ENCODE data around the gene TRPV6.

The TRPV6 gene

GRCh38 chr7:142930126-142930730 is 44.7 kb upstream of the TRPV6 start:
- TF ChIP-seq FOXM1 (IDR thresholded peaks at IDR 0.05; ENCODE audit: borderline replicate concordance, low read depth), result no peak
- TF ChIP-seq CEBPB (IDR thresholded peaks at IDR 0.05), result no peak
- TF ChIP-seq RAD21 (IDR thresholded peaks at IDR 0.05; ENCODE audit: low read depth), result no peak
- TF ChIP-seq ZBTB7A (IDR thresholded peaks at IDR 0.05; ENCODE audit: low read depth), result no peak
- TF ChIP-seq EGR1 (IDR thresholded peaks at IDR 0.05), result no peak

- TF ChIP-seq EP300 (IDR thresholded peaks at IDR 0.05; ENCODE audit: borderline replicate concordance) (no peak), USF1 (IDR thresholded peaks at IDR 0.05) (no peak), TCF12 (IDR thresholded peaks at IDR 0.05; ENCODE audit: low read depth) (no peak), TAF1 (IDR thresholded peaks at IDR 0.05; ENCODE audit: low read depth) (no peak), CREB1 (IDR thresholded peaks at IDR 0.05; ENCODE audit: low read depth) (no peak), TEAD4 (IDR thresholded peaks at IDR 0.05) (no peak), ZBTB7A (IDR thresholded peaks at IDR 0.05; ENCODE audit: low read depth) (no peak), CEBPB (IDR thresholded peaks at IDR 0.05) (no peak), FOXM1 (IDR thresholded peaks at IDR 0.05; ENCODE audit: borderline replicate concordance, low read depth) (no peak), EGR1 (IDR thresholded peaks at IDR 0.05) (no peak), MAX (IDR thresholded peaks at IDR 0.05) (no peak), YY1 (IDR thresholded peaks at IDR 0.05; ENCODE audit: low read depth) (no peak), REST (IDR thresholded peaks at IDR 0.05; ENCODE audit: low read depth) (no peak)
Measured at GRCh38 chr7:142927949-142928348, 42.4 kb upstream of the TRPV6 start.

GRCh38 chr7:142927085-142927745 is 41.7 kb upstream of the TRPV6 start:
- TF ChIP-seq TAF1 (IDR thresholded peaks at IDR 0.05; ENCODE audit: low read depth), result no peak
- no peak for TF ChIP-seq MAX (IDR thresholded peaks at IDR 0.05)
- no peak for TF ChIP-seq RAD21 (IDR thresholded peaks at IDR 0.05; ENCODE audit: low read depth)
- no peak for TF ChIP-seq REST (IDR thresholded peaks at IDR 0.05; ENCODE audit: low read depth)
- no peak for TF ChIP-seq ZBTB7A (IDR thresholded peaks at IDR 0.05; ENCODE audit: low read depth)
- TF ChIP-seq NFIC (IDR thresholded peaks at IDR 0.05), result no peak
- no peak for TF ChIP-seq EP300 (IDR thresholded peaks at IDR 0.05; ENCODE audit: borderline replicate concordance)
- TF ChIP-seq YY1 (IDR thresholded peaks at IDR 0.05; ENCODE audit: low read depth), result no peak
- TF ChIP-seq CEBPB (IDR thresholded peaks at IDR 0.05), result no peak
- no peak for TF ChIP-seq CREB1 (IDR thresholded peaks at IDR 0.05; ENCODE audit: low read depth)

- TF ChIP-seq CREB1 (IDR thresholded peaks at IDR 0.05; ENCODE audit: low read depth) (no peak), REST (IDR thresholded peaks at IDR 0.05; ENCODE audit: low read depth) (no peak), CEBPB (IDR thresholded peaks at IDR 0.05) (no peak), YY1 (IDR thresholded peaks at IDR 0.05; ENCODE audit: low read depth) (no peak)
Measured at GRCh38 chr7:142925413-142925812, 39.9 kb upstream of the TRPV6 start.

GRCh38 chr7:142923391-142923790 is 37.8 kb upstream of the TRPV6 start:
- TF ChIP-seq FOXM1 (IDR thresholded peaks at IDR 0.05; ENCODE audit: borderline replicate concordance, low read depth) (no peak), TCF12 (IDR thresholded peaks at IDR 0.05; ENCODE audit: low read depth) (no peak), REST (IDR thresholded peaks at IDR 0.05; ENCODE audit: low read depth) (no peak), YY1 (IDR thresholded peaks at IDR 0.05; ENCODE audit: low read depth) (no peak), TEAD4 (IDR thresholded peaks at IDR 0.05) (no peak), TAF1 (IDR thresholded peaks at IDR 0.05; ENCODE audit: low read depth) (no peak), NFIC (IDR thresholded peaks at IDR 0.05) (no peak), CEBPB (IDR thresholded peaks at IDR 0.05) (no peak), EGR1 (IDR thresholded peaks at IDR 0.05) (no peak), MAX (IDR thresholded peaks at IDR 0.05) (no peak), CREB1 (IDR thresholded peaks at IDR 0.05; ENCODE audit: low read depth) (no peak), USF1 (IDR thresholded peaks at IDR 0.05) (no peak), RAD21 (IDR thresholded peaks at IDR 0.05; ENCODE audit: low read depth) (no peak), ZBTB7A (IDR thresholded peaks at IDR 0.05; ENCODE audit: low read depth) (no peak), EP300 (IDR thresholded peaks at IDR 0.05; ENCODE audit: borderline replicate concordance) (no peak)
